Measurements from ENCODE around the gene KCNAB1. TPM values are rescaled to one million over a fixed set of nuclear protein-coding genes. Genes with fewer than 3 reads are reported as not detected.

Gene KCNAB1
- total RNA-seq, 4 donors from 2014 or later: 0.38 to 1.5 (median 0.49) TPM

DNA sequence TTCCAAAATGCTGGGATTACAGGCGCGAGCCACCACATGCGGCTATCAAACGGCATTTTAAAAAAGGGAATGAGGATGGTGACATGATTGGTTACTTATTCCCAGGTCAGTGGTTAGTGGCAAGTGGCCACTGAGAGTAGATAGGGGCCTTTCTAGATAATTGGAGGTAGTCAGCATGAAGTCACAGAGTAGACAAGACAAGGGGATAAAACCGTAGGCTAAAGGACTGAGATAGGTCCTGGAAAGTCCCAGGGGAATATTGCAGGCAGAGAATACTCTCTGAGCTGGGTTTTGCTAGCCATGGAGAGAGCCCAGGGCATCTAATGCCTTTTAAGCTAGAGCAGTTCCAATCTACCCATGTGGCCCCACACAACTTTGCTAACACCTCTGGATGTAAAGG, 52.2 kb downstream of the KCNAB1 start:
- Histone ChIP-seq H3K36me3 (no peaks in the 10 kb centered on the region), H3K27ac (no peak overlapping the region), H3K4me1 (no peaks in the 10 kb centered on the region), H3K4me3 (no peak overlapping the region), H3K27me3 (no peaks in the 10 kb centered on the region), H3K9me3 (no peaks in the 10 kb centered on the region)
- TF ChIP-seq, protein P1, sequence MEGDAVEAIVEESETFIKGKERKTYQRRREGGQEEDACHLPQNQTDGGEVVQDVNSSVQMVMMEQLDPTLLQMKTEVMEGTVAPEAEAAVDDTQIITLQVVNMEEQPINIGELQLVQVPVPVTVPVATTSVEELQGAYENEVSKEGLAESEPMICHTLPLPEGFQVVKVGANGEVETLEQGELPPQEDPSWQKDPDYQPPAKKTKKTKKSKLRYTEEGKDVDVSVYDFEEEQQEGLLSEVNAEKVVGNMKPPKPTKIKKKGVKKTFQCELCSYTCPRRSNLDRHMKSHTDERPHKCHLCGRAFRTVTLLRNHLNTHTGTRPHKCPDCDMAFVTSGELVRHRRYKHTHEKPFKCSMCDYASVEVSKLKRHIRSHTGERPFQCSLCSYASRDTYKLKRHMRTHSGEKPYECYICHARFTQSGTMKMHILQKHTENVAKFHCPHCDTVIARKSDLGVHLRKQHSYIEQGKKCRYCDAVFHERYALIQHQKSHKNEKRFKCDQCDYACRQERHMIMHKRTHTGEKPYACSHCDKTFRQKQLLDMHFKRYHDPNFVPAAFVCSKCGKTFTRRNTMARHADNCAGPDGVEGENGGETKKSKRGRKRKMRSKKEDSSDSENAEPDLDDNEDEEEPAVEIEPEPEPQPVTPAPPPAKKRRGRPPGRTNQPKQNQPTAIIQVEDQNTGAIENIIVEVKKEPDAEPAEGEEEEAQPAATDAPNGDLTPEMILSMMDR (IDR thresholded peaks at IDR 0.05): no peak
- TF ChIP-seq POLR2AphosphoS5 (IDR thresholded peaks at IDR 0.05): no peak
- TF ChIP-seq EP300 (IDR thresholded peaks at IDR 0.05): no peak
- no peak for TF ChIP-seq POLR2A (IDR thresholded peaks at IDR 0.05)
- WGBS: 91% methylated on average over 5 of the region's 5 CpGs
- DNase-seq (ENCODE audit: low spot score in 2 of 2): no peak

DNA sequence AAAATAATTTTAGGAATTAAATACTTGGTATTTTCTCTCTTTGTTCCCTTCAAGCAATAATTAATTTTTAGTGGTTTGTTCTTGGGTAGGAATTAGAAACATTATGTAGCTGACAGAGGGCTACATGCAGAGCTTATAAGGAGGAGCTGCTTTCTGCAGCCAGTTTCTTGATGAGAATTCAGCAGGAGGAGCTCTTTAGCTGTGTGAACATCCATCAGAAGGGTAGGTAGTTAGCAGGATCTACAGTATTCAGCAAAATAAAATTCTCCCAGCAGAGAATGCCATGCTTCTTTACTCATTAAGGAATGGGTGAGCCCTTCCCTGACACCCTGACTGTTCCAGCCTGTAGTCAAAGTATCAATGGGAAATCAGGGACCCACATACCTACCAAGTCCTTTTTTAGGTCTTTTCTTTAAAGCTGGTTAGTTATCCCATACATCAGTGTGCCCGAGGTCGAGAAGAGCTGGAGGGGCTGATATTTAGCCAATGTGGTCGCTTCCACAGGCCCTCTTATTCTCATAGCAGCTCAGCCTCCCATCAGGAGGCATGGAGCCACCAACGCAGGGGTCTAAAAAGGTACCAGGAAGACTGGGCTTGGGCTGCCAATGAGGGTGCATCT, 54.0 kb downstream of the KCNAB1 start:
- Histone ChIP-seq H3K36me3 (no peaks in the 10 kb centered on the region), H3K4me1 (no peaks in the 10 kb centered on the region), H3K9me3 (no peaks in the 10 kb centered on the region), H3K4me3 (no peak overlapping the region), H3K27ac (no peak overlapping the region), H3K27me3 (no peaks in the 10 kb centered on the region)
- 80% methylated on average over 4 of the region's 4 CpGs for WGBS
- TF ChIP-seq POLR2AphosphoS5 (IDR thresholded peaks at IDR 0.05) (no peak), EP300 (IDR thresholded peaks at IDR 0.05) (no peak), POLR2A (IDR thresholded peaks at IDR 0.05) (no peak)
- DNase-seq (ENCODE audit: low spot score in 2 of 2): no peak

GRCh38 chr3:156175570-156175969, 55.2 kb downstream of the KCNAB1 start:
- Histone ChIP-seq H3K27me3 (no peaks in the 10 kb centered on the region), H3K4me3 (no peak overlapping the region), H3K4me1 (no peaks in the 10 kb centered on the region), H3K9me3 (no peaks in the 10 kb centered on the region), H3K27ac (no peak overlapping the region), H3K36me3 (no peaks in the 10 kb centered on the region)
- DNase-seq (ENCODE audit: low spot score in 2 of 2): no peak
- 83% methylated on average over 6 of the region's 7 CpGs for WGBS
- TF ChIP-seq POLR2A (IDR thresholded peaks at IDR 0.05) (no peak), POLR2AphosphoS5 (IDR thresholded peaks at IDR 0.05) (no peak), EP300 (IDR thresholded peaks at IDR 0.05) (no peak)
- TF ChIP-seq, protein P1 (IDR thresholded peaks at IDR 0.05): no peak

DNA sequence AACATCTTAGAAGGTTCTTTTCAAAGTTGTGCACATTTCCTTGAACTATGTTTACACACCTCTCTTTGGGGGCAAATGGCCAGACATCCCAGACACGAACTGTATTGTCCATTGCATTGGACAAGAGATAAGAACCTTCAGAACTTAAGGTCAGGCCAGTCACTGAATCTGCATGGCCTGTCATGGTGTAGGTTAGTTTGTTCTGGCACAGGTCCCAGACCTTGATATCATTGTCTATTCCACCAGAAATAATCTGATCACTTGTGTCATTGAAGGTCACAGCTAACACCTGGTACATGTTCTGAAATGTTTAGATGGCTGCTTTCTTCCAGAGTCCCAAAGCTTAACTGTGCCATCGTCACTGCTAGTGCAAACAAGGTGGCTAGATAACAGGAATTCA, 55.7 kb downstream of the KCNAB1 start:
- no peak for TF ChIP-seq POLR2A (IDR thresholded peaks at IDR 0.05)
- TF ChIP-seq, protein P1 (IDR thresholded peaks at IDR 0.05): no peak
- TF ChIP-seq EP300 (IDR thresholded peaks at IDR 0.05): no peak
- TF ChIP-seq POLR2AphosphoS5 (IDR thresholded peaks at IDR 0.05): no peak
- Histone ChIP-seq H3K36me3 (no peaks in the 10 kb centered on the region), H3K4me3 (no peak overlapping the region), H3K27me3 (no peaks in the 10 kb centered on the region), H3K9me3 (no peaks in the 10 kb centered on the region), H3K4me1 (no peaks in the 10 kb centered on the region), H3K27ac (no peak overlapping the region)
- 88% methylated on average over 2 of the region's 2 CpGs for WGBS
- DNase-seq (ENCODE audit: low spot score in 2 of 2): no peak

DNA sequence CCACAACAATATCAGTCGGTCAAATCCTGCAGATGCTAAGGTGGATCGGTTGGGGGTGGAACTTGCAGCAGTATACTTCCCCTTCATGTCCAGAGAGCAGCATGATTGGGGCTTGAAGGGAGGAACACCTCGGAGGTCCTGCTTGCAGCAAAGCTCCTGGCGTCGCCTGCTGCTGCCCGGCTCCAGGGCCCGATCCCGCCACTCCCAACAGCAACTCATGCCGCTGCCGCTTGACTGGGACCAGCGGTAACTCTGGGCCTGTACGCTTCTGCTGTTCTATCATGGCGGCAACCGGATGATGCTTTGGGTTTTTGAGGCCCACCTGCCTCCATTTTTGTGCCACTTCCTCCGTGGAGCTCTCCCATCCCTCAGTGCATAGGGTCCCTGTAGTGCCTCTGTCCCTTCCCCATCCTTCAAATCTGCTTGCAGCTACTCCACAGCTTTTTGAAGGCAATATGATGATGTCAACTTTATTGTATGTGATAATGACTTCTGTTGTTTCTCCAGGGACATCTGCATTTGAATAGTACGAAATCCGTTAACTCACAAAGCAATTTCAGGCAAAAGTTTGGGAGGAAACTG, 56.3 kb downstream of the KCNAB1 start:
- Histone ChIP-seq H3K9me3 (no peaks in the 10 kb centered on the region), H3K36me3 (no peaks in the 10 kb centered on the region), H3K27ac (no peak overlapping the region), H3K4me1 (no peaks in the 10 kb centered on the region), H3K27me3 (no peaks in the 10 kb centered on the region), H3K4me3 (no peak overlapping the region)
- TF ChIP-seq EP300 (IDR thresholded peaks at IDR 0.05) (no peak), POLR2A (IDR thresholded peaks at IDR 0.05) (no peak), POLR2AphosphoS5 (IDR thresholded peaks at IDR 0.05) (no peak)
- TF ChIP-seq, protein P1 (IDR thresholded peaks at IDR 0.05): no peak
- no peak for DNase-seq (ENCODE audit: low spot score in 2 of 2)
- WGBS: 96% methylated on average over 17 of the region's 17 CpGs

Measured in suprapubic skin (tissue), 4 donors.